GM23338 (cell line): Measurements from ENCODE around the gene EML4. TPM values are rescaled to one million over a fixed set of nuclear protein-coding genes. Genes with fewer than 3 reads are reported as not detected.

Experiments used
- ATAC-seq: fragments of 200-7000 bp; cut with Tn5 transposase; 3 replicates; pipeline ENCODE4 v1.9.1; 2020
- DNase-seq: peaks from one replicate; pipeline ENCODE4 v3.0.0-alpha.2; 2015; ENCODE audit warnings: low spot score
- H2AFZ ChIP-seq: fragments of 200-600 bp; sonication (generic); 2 replicates; pipeline ENCODE4 v1.8.0; 2016; ENCODE audit warnings: antibody characterized with exemption, mild to moderate bottlenecking, moderate library complexity
- H3F3A ChIP-seq: fragments of 200-600 bp; sonication (generic); replicated peaks from 2 replicates; pipeline ENCODE4 v1.8.0; 2017; ENCODE audit warnings: antibody characterized with exemption, mixed run types, low read depth
- H3K27ac ChIP-seq: fragments of 200-600 bp; sonication (generic); 2 replicates; pipeline ENCODE4 v1.6.1; 2016; ENCODE audit warnings: low read depth
- H3K27me3 ChIP-seq: fragments of 200-600 bp; sonication (generic); 2 replicates; pipeline ENCODE4 v1.8.0; 2016; ENCODE audit warnings: mild to moderate bottlenecking, mixed run types, moderate library complexity; ENCODE audit not compliant: insufficient read depth
- H3K36me3 ChIP-seq: fragments of 200-600 bp; sonication (generic); 2 replicates; pipeline ENCODE4 v1.8.0; 2016; ENCODE audit warnings: mild to moderate bottlenecking; ENCODE audit not compliant: insufficient read depth
- H3K4me1 ChIP-seq: fragments of 200-600 bp; sonication (generic); 2 replicates; pipeline ENCODE4 v1.8.0; 2016; ENCODE audit warnings: mild to moderate bottlenecking, moderate library complexity; ENCODE audit not compliant: insufficient read depth
- H3K4me2 ChIP-seq: fragments of 200-600 bp; sonication (generic); 2 replicates; pipeline ENCODE4 v1.7.1; 2017; ENCODE audit warnings: mixed run types
- H3K4me3 ChIP-seq: fragments of 200-600 bp; sonication (generic); 2 replicates; pipeline ENCODE4 v1.6.1; 2016; ENCODE audit warnings: mixed run types
- H3K79me2 ChIP-seq: fragments of 200-600 bp; sonication (generic); replicated peaks from 2 replicates; pipeline ENCODE4 v1.8.0; 2017; ENCODE audit warnings: mild to moderate bottlenecking; ENCODE audit not compliant: insufficient read depth
- H3K9me2 ChIP-seq: fragments of 200-600 bp; sonication (generic); 2 replicates; pipeline ENCODE4 v1.8.0; 2017; ENCODE audit not compliant: insufficient read depth
- H4K20me1 ChIP-seq: fragments of 200-600 bp; sonication (generic); replicated peaks from 2 replicates; pipeline ENCODE4 v1.8.0; 2017; ENCODE audit warnings: mild to moderate bottlenecking; ENCODE audit not compliant: insufficient read depth
- H3K27ac Mint-ChIP-seq: 2 replicates; pipeline ENCODE4 v1.8.0; 2020; ENCODE audit warnings: inconsistent platforms, mild to moderate bottlenecking, moderate library complexity, mixed read lengths
- H3K27me3 Mint-ChIP-seq: 3 replicates; pipeline ENCODE4 v1.8.0; 2022; ENCODE audit warnings: low read depth, mild to moderate bottlenecking, moderate library complexity, mixed read lengths, inconsistent platforms; ENCODE audit not compliant: insufficient read depth, poor library complexity
- H3K36me3 Mint-ChIP-seq: 3 replicates; pipeline ENCODE4 v1.8.0; 2021; ENCODE audit warnings: low read depth, mild to moderate bottlenecking, inconsistent platforms, moderate library complexity, mixed read lengths
- H3K4me1 Mint-ChIP-seq: 3 replicates; pipeline ENCODE4 v1.8.0; 2020; ENCODE audit warnings: mild to moderate bottlenecking, inconsistent platforms, mixed read lengths
- H3K4me3 Mint-ChIP-seq: 3 replicates; pipeline ENCODE4 v1.8.0; 2021; ENCODE audit warnings: moderate library complexity, mild to moderate bottlenecking, inconsistent platforms, mixed read lengths
- H3K9me3 Mint-ChIP-seq: 3 replicates; pipeline ENCODE4 v1.8.0; 2020; ENCODE audit warnings: moderate library complexity, mild to moderate bottlenecking, inconsistent platforms, mixed read lengths
- CREB1 ChIP-seq: fragments of 250-450 bp; sonication (Bioruptor Pico); IDR thresholded peaks from 2 replicates; pipeline ENCODE4 v1.5.0; 2020; ENCODE audit warnings: low read depth, mild to moderate bottlenecking, moderate library complexity
- EZH2 ChIP-seq: fragments of 200-600 bp; sonication (generic); IDR thresholded peaks from one replicate; pipeline ENCODE4 v1.8.0; 2017; ENCODE audit warnings: antibody characterized with exemption, mild to moderate bottlenecking, low read depth; ENCODE audit not compliant: unreplicated experiment
- EZH2phosphoT487 ChIP-seq: fragments of 200-600 bp; sonication (generic); IDR thresholded peaks from one replicate; pipeline ENCODE4 v1.8.1; 2018; ENCODE audit warnings: antibody characterized with exemption; ENCODE audit not compliant: unreplicated experiment
- JUNB ChIP-seq: IDR thresholded peaks from one replicate; pipeline ENCODE4 v1.6.1; 2016; ENCODE audit warnings: antibody characterized with exemption; ENCODE audit not compliant: unreplicated experiment
- NANOG ChIP-seq: IDR thresholded peaks from 2 replicates; pipeline ENCODE4 v1.6.1; 2016; ENCODE audit warnings: antibody characterized with exemption, borderline replicate concordance
- POLR2AphosphoS5 ChIP-seq: IDR thresholded peaks from 2 replicates; pipeline ENCODE4 v1.6.1; 2016; ENCODE audit warnings: antibody characterized with exemption, low read depth
- STAT1 ChIP-seq: IDR thresholded peaks from one replicate; pipeline ENCODE4 v1.6.1; 2016; ENCODE audit warnings: antibody characterized with exemption; ENCODE audit not compliant: unreplicated experiment
- ZNF114 ChIP-seq: fragments of 250-450 bp; sonication (Bioruptor Pico); IDR thresholded peaks from 2 replicates; pipeline ENCODE4 v1.5.0; 2020; ENCODE audit warnings: mild to moderate bottlenecking, moderate library complexity
- ZNF331 ChIP-seq: fragments of 250-450 bp; sonication (Bioruptor Pico); IDR thresholded peaks from 2 replicates; pipeline ENCODE4 v1.5.0; 2020; ENCODE audit warnings: low read depth, mild to moderate bottlenecking, moderate library complexity
- polyA plus RNA-seq: library from polyadenylated mRNA; unstranded; fragments of >200 nt; fragmentation: Nextera tagmentation; extraction: Ambion mirVana; gene quantifications from 2 replicates; pipeline ENCODE4 v1.2.1, GENCODE V29; 2016
- total RNA-seq: library from RNA; depleted of rRNA; stranded (reverse); fragments of >200 nt; shearing (Covaris generic); gene quantifications from 2 replicates; pipeline ENCODE4 v1.2.3, GENCODE V29; 2014
- TF ChIP-seq, protein P1 (sequence below), 2 experiments: fragments of 200-600 bp in 1 of 2; sonication (generic) in 1 of 2; conservative IDR thresholded peaks; 2 replicates each; pipeline versions ENCODE4 v1.5.1 to v1.6.1; 2016 to 2017; ENCODE audit warnings: antibody characterized with exemption in 2 of 2, low read depth in 2 of 2, mild to moderate bottlenecking in 2 of 2, moderate library complexity in 1 of 2
- TF ChIP-seq, protein P2 (sequence below): IDR thresholded peaks from one replicate; pipeline ENCODE4 v1.6.1; 2018; ENCODE audit warnings: antibody characterized with exemption; ENCODE audit not compliant: unreplicated experiment
- TF ChIP-seq, protein P3 (sequence below): fragments of 250-450 bp; sonication (Bioruptor Pico); IDR thresholded peaks from 2 replicates; pipeline ENCODE4 v1.5.0; 2020; ENCODE audit warnings: mild to moderate bottlenecking, moderate library complexity
- TF ChIP-seq, protein P4 (sequence below): IDR thresholded peaks from 2 replicates; pipeline ENCODE4 v1.6.1; 2016; ENCODE audit warnings: antibody characterized with exemption

Gene EML4
- total and polyA plus RNA-seq, 2 experiments from 2014 or later = 65.3 to 115 TPM

DNA sequence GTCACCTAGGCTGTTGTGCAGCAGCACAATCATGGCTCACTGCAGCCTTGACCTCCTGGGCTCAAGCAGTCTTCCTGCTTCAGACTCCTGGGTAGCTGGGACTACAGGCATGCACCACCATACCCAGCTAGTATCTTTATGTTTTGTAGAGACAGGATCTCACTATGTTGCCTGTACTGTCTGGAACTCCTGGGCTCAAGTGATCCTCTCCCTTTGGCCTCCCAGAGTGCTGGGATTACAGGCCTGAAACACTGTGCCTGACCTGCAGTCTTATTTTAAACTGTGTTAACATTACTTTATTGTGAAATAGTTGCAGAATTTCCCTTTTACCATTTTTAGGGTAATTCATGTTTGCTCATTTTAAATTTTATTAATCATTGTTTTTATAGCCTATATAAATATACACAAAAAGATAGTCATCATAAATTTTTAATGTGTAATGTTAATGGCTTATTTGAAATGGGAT lies 24.6 kb downstream of the EML4 start (continued):
- TF ChIP-seq EZH2 = no peak

DNA sequence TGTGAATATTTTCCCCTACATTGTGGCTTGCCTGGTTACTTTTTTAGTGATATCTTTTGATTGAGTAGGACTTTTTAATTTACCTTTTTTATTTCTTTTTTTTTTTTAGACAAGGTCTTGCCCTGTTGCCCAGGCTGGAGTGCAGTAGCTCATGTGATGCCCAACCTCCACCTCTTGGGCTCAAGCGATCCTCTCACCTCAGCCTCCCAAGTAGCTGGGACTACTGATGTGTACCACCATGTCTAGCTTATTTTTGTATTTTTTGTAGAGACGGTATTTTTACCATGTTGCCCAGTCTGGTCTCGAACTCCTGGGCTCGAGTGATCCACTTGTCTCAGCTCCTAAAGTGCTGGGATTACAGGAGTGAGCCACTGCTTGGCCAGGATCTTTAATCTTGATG lies 25.3 kb downstream of the EML4 start:
- no peaks in the 10 kb centered on the region; the same call in 1 of the 2 replicates for H3K9me2 ChIP-seq
- no peak overlapping the region for H3K4me3 Mint-ChIP-seq
- H3K4me3 ChIP-seq = no peak overlapping the region
- peaks cover 13% of the 10 kb centered on the region for H4K20me1 ChIP-seq
- H3K4me1 ChIP-seq = peaks cover 13% of the 10 kb centered on the region; the same call in 1 of the 2 replicates
- H3K27ac Mint-ChIP-seq = no peak overlapping the region
- no peak for ATAC-seq
- H3K27me3 ChIP-seq = no peaks in the 10 kb centered on the region
- no peaks in the 10 kb centered on the region for H3K27me3 Mint-ChIP-seq
- peaks cover 95% of the 10 kb centered on the region for H3K79me2 ChIP-seq
- no peaks in the 10 kb centered on the region for H3K36me3 ChIP-seq
- H3K27ac ChIP-seq = no peak overlapping the region
- H3K4me1 Mint-ChIP-seq = peaks cover 21% of the 10 kb centered on the region
- no peak for DNase-seq
- no peak overlapping the region for H2AFZ ChIP-seq
- no peaks in the 10 kb centered on the region for H3F3A ChIP-seq
- H3K9me3 Mint-ChIP-seq = no peaks in the 10 kb centered on the region
- no peak overlapping the region for H3K4me2 ChIP-seq
- peaks cover 3% of the 10 kb centered on the region; the same call in 2 of the 3 replicates for H3K36me3 Mint-ChIP-seq
- no peak for TF ChIP-seq CREB1 (CRISPR knock-in tag)
- TF ChIP-seq NANOG = no peak
- no peak for TF ChIP-seq ZNF114 (CRISPR knock-in tag)
- no peak for TF ChIP-seq STAT1
- TF ChIP-seq, protein P1, sequence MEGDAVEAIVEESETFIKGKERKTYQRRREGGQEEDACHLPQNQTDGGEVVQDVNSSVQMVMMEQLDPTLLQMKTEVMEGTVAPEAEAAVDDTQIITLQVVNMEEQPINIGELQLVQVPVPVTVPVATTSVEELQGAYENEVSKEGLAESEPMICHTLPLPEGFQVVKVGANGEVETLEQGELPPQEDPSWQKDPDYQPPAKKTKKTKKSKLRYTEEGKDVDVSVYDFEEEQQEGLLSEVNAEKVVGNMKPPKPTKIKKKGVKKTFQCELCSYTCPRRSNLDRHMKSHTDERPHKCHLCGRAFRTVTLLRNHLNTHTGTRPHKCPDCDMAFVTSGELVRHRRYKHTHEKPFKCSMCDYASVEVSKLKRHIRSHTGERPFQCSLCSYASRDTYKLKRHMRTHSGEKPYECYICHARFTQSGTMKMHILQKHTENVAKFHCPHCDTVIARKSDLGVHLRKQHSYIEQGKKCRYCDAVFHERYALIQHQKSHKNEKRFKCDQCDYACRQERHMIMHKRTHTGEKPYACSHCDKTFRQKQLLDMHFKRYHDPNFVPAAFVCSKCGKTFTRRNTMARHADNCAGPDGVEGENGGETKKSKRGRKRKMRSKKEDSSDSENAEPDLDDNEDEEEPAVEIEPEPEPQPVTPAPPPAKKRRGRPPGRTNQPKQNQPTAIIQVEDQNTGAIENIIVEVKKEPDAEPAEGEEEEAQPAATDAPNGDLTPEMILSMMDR (conservative IDR thresholded peaks at IDR 0.05; ENCODE audit: low read depth in 2 of 2) = no peak
- no peak for TF ChIP-seq POLR2AphosphoS5
- TF ChIP-seq, protein P2, sequence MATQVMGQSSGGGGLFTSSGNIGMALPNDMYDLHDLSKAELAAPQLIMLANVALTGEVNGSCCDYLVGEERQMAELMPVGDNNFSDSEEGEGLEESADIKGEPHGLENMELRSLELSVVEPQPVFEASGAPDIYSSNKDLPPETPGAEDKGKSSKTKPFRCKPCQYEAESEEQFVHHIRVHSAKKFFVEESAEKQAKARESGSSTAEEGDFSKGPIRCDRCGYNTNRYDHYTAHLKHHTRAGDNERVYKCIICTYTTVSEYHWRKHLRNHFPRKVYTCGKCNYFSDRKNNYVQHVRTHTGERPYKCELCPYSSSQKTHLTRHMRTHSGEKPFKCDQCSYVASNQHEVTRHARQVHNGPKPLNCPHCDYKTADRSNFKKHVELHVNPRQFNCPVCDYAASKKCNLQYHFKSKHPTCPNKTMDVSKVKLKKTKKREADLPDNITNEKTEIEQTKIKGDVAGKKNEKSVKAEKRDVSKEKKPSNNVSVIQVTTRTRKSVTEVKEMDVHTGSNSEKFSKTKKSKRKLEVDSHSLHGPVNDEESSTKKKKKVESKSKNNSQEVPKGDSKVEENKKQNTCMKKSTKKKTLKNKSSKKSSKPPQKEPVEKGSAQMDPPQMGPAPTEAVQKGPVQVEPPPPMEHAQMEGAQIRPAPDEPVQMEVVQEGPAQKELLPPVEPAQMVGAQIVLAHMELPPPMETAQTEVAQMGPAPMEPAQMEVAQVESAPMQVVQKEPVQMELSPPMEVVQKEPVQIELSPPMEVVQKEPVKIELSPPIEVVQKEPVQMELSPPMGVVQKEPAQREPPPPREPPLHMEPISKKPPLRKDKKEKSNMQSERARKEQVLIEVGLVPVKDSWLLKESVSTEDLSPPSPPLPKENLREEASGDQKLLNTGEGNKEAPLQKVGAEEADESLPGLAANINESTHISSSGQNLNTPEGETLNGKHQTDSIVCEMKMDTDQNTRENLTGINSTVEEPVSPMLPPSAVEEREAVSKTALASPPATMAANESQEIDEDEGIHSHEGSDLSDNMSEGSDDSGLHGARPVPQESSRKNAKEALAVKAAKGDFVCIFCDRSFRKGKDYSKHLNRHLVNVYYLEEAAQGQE = no peak
- TF ChIP-seq EZH2phosphoT487 = no peak
- TF ChIP-seq JUNB = no peak
- TF ChIP-seq, protein P3, sequence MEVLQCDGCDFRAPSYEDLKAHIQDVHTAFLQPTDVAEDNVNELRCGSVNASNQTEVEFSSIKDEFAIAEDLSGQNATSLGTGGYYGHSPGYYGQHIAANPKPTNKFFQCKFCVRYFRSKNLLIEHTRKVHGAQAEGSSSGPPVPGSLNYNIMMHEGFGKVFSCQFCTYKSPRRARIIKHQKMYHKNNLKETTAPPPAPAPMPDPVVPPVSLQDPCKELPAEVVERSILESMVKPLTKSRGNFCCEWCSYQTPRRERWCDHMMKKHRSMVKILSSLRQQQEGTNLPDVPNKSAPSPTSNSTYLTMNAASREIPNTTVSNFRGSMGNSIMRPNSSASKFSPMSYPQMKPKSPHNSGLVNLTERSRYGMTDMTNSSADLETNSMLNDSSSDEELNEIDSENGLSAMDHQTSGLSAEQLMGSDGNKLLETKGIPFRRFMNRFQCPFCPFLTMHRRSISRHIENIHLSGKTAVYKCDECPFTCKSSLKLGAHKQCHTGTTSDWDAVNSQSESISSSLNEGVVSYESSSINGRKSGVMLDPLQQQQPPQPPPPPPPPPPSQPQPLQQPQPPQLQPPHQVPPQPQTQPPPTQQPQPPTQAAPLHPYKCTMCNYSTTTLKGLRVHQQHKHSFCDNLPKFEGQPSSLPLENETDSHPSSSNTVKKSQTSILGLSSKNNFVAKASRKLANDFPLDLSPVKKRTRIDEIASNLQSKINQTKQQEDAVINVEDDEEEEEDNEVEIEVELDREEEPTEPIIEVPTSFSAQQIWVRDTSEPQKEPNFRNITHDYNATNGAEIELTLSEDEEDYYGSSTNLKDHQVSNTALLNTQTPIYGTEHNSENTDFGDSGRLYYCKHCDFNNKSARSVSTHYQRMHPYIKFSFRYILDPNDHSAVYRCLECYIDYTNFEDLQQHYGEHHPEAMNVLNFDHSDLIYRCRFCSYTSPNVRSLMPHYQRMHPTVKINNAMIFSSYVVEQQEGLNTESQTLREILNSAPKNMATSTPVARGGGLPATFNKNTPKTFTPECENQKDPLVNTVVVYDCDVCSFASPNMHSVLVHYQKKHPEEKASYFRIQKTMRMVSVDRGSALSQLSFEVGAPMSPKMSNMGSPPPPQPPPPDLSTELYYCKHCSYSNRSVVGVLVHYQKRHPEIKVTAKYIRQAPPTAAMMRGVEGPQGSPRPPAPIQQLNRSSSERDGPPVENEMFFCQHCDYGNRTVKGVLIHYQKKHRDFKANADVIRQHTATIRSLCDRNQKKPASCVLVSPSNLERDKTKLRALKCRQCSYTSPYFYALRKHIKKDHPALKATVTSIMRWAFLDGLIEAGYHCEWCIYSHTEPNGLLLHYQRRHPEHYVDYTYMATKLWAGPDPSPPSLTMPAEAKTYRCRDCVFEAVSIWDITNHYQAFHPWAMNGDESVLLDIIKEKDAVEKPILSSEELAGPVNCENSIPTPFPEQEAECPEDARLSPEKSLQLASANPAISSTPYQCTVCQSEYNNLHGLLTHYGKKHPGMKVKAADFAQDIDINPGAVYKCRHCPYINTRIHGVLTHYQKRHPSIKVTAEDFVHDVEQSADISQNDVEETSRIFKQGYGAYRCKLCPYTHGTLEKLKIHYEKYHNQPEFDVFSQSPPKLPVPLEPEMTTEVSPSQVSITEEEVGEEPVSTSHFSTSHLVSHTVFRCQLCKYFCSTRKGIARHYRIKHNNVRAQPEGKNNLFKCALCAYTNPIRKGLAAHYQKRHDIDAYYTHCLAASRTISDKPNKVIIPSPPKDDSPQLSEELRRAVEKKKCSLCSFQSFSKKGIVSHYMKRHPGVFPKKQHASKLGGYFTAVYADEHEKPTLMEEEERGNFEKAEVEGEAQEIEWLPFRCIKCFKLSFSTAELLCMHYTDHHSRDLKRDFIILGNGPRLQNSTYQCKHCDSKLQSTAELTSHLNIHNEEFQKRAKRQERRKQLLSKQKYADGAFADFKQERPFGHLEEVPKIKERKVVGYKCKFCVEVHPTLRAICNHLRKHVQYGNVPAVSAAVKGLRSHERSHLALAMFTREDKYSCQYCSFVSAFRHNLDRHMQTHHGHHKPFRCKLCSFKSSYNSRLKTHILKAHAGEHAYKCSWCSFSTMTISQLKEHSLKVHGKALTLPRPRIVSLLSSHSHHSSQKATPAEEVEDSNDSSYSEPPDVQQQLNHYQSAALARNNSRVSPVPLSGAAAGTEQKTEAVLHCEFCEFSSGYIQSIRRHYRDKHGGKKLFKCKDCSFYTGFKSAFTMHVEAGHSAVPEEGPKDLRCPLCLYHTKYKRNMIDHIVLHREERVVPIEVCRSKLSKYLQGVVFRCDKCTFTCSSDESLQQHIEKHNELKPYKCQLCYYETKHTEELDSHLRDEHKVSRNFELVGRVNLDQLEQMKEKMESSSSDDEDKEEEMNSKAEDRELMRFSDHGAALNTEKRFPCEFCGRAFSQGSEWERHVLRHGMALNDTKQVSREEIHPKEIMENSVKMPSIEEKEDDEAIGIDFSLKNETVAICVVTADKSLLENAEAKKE (CRISPR knock-in tag) = no peak
- TF ChIP-seq, protein P4, sequence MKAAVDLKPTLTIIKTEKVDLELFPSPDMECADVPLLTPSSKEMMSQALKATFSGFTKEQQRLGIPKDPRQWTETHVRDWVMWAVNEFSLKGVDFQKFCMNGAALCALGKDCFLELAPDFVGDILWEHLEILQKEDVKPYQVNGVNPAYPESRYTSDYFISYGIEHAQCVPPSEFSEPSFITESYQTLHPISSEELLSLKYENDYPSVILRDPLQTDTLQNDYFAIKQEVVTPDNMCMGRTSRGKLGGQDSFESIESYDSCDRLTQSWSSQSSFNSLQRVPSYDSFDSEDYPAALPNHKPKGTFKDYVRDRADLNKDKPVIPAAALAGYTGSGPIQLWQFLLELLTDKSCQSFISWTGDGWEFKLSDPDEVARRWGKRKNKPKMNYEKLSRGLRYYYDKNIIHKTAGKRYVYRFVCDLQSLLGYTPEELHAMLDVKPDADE = no peak
- TF ChIP-seq EZH2 = no peak
- TF ChIP-seq ZNF331 (CRISPR knock-in tag) = no peak
